ENCODE measurements around the gene FBXL7.

GRCh38 chr5:15639288-15639687 lies 139.3 kb downstream of the FBXL7 start:
- no peak for TF ChIP-seq CTCF (IDR thresholded peaks at IDR 0.05)
- no peak for TF ChIP-seq POLR2A (IDR thresholded peaks at IDR 0.05)

Data from right lobe of liver (tissue), 4 donors.